Sigmoid colon (tissue), 4 donors: ENCODE measurements around the gene ARHGEF17.

ENCODE experiments used
- POLR2A ChIP-seq, 2 donors: fragments of 450-650 bp; IDR thresholded peaks; one replicate each; pipeline ENCODE4 v1.6.1; 2016; ENCODE audit warnings: antibody characterized with exemption in 2 of 2, mild to moderate bottlenecking in 2 of 2, moderate library complexity in 2 of 2
- POLR2AphosphoS5 ChIP-seq, 4 donors: sonication (generic); formaldehyde crosslinking; IDR thresholded peaks; one replicate each; pipeline ENCODE4 v1.6.1; 2017; ENCODE audit warnings: antibody characterized with exemption in 4 of 4
- TF ChIP-seq, protein P1 (sequence below), 4 experiments: fragments of 450-650 bp in 3 of 4; fragments of 200-600 bp in 1 of 4; IDR thresholded peaks; one replicate each; pipeline ENCODE4 v1.5.1; 2016 to 2019; ENCODE audit warnings: antibody characterized with exemption in 4 of 4, mild to moderate bottlenecking in 3 of 4, moderate library complexity in 2 of 4

DNA sequence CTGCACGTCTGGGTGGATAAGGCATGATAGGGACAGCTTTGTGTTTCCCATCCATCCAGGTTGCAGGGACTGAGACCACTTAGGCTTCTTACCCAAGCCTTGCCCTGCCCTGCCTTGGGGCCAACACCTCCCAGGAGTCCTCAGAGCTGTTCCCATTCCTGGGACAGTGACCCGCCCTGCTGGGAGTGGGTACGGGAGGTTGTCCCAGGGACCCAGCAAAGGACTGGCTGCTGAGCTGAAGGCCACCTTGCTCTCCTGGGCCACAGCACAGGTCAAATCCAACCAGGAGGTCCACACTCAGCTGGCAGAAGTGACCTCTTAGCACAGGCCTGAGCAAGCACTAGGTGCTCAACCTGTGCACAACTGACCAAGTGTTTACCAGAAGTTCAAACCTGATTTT is 16.9 kb upstream of the ARHGEF17 start:
- TF ChIP-seq, protein P1, sequence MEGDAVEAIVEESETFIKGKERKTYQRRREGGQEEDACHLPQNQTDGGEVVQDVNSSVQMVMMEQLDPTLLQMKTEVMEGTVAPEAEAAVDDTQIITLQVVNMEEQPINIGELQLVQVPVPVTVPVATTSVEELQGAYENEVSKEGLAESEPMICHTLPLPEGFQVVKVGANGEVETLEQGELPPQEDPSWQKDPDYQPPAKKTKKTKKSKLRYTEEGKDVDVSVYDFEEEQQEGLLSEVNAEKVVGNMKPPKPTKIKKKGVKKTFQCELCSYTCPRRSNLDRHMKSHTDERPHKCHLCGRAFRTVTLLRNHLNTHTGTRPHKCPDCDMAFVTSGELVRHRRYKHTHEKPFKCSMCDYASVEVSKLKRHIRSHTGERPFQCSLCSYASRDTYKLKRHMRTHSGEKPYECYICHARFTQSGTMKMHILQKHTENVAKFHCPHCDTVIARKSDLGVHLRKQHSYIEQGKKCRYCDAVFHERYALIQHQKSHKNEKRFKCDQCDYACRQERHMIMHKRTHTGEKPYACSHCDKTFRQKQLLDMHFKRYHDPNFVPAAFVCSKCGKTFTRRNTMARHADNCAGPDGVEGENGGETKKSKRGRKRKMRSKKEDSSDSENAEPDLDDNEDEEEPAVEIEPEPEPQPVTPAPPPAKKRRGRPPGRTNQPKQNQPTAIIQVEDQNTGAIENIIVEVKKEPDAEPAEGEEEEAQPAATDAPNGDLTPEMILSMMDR (IDR thresholded peaks at IDR 0.05) = no peak
- TF ChIP-seq POLR2AphosphoS5 (IDR thresholded peaks at IDR 0.05) = no peak
- TF ChIP-seq POLR2A (IDR thresholded peaks at IDR 0.05) = no peak
